Activated CD4-positive, alpha-beta T cell treated with anti-CD3 and anti-CD28 coated beads for 1 hour (primary cell): ENCODE data around the gene RRAS2.
"Not testable (repeated sequence)": the region's sequence is repeated elsewhere in the genome, so short reads cannot be mapped to it uniquely, and the experiment has no call there.

Source experiments
- DNase-seq: peaks from one replicate; pipeline ENCODE4 v3.0.0-alpha.2; 2020

Gene RRAS2

GRCh38 chr11:14253421-14253820 is 105.6 kb downstream of the RRAS2 start:
- DNase-seq, result no peak

DNA sequence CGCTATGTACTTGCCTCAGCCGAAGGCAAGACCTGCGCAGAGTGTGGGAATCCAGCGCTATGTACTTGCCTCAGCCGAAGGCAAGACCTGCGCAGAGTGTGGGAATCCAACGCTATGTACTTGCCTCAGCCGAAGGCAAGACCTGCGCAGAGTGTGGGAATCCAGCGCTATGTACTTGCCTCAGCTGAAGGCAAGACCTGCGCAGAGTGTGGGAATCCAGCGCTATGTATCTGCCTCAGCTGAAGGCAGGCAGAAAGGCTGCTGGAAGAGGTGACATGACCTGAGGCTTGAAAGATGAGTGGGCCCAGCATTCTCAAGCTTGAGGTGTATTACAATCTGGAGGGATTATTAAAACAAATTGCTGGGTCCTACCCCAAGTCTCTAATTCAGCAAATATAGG is 106.5 kb downstream of the RRAS2 start:
- DNase-seq, result not testable (repeated sequence)

DNA sequence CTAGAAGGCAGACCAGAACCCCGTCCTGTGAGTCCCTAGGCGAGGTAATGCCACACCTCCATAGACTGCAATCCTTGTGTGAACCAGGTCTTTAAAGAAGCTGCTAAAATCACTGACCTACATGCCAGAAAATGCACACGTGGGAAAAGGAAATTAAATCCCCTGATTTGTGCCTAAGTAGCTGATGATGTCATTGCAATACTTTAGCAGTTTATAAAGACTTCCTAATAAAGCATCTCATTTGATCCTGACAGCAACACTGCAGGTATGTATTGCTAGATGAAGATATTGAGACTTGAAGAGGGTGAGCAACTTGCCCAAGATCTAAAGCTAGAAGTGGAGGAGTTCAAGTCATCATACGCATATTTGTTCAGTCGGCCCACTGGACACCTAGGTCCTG is 107.2 kb downstream of the RRAS2 start:
- DNase-seq, result no peak

DNA sequence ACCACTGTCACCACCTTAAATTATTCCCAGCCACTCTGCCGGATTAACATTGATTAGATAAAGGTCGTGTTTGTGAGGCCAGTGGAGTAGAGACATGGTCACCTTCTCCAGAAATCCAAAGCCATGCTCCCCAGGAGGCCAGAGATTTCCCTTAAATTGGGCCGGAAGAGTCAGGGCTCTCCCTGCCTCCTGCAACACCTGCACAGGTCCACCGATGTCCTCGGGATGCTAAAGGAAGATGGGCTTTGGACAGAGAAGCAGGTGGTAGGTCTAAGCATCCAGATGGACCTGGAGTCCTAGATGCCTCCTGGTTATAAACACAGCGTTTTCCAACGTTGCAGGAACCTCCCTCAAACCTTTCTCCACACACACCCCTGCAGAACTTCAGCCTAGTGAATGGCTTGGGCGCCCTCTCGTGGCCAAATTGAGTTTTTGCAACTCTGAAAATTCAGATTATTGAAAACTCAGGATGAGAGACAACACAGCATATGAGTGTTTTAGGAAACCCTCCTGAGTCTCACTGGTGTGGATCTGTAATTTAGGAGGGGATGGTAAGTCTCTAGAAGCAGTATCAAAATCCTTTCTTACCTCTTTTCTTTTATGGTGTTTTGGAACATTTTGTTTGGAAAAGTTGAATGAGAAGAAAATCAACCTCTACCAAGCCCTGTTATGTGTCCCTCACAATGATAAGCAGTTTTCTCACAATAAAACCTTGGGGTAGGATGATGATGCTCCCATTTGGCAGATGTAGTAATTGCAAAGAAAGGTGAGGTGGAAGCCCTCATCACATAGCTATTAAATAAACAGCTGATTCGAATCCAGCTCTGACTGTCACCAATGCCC is 109.6 kb downstream of the RRAS2 start:
- peak; percentile 60 for DNase-seq

GRCh38 chr11:14248580-14248981 is 110.4 kb downstream of the RRAS2 start:
- DNase-seq, result no peak

GRCh38 chr11:14245444-14245843 is 113.5 kb downstream of the RRAS2 start:
- no peak for DNase-seq

DNA sequence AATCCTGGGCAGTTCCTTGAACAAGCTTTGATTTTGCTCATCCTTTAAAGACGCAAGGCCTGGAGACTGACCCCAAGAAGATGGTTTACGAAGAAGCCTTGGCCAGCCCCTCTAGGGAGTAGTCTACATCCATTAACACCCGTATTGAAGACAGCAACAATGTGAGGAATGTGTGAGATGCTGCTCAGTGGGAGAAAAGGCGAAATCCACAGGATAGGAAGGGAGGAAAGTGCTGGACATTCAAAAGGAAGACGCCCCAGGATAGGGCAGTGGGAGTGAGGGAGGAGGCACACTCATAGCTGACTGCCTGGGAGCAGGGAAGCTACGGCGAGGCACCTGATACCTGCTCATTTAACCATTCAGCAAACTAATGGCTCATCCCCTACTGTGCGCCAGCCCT is 114.1 kb downstream of the RRAS2 start:
- DNase-seq, result no peak

DNA sequence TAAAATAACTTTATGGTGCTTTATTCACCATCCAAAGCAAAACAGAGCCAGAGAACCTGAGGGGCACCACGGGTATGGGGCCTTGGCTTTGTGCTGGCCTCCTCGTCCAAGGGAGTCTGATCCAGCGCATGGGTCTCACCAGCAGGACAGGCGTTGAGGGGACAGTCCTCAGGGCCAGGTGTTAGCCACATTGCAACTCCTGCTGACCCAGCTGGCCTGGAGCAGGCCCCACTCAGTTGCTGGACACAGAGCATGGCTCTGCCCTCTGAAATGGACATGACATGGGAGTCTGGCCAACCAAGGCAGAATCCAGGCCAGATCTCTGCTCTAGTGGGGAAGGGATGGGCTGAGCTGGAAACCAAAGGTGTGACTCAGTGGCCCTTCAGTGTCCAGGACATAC is 116.2 kb downstream of the RRAS2 start:
- DNase-seq, result no peak

DNA sequence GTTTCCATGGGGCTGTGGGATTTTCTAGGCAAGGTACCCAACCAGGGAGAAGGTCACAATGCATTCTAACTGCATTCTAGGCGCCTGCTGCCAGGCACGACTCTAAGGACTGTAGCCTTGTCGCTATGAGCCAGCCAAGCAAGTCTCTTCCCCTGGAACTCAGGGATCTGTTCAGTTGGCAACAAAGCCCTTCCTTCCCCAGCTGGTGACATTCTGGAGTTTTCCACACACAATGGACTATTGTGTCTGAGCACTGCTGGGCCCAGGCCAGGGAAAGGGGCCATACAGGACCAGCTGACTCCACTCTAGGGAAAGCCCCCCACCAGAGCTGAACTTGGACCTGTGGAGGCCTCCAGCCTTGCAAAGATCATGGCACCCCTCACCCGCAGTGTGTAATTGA is 116.8 kb downstream of the RRAS2 start:
- no peak for DNase-seq

- DNase-seq, result no peak
Observed at GRCh38 chr11:14240951-14241350, 118.0 kb downstream of the RRAS2 start.

- no peak for DNase-seq
Observed at GRCh38 chr11:14240221-14240620, 118.8 kb downstream of the RRAS2 start.

DNA sequence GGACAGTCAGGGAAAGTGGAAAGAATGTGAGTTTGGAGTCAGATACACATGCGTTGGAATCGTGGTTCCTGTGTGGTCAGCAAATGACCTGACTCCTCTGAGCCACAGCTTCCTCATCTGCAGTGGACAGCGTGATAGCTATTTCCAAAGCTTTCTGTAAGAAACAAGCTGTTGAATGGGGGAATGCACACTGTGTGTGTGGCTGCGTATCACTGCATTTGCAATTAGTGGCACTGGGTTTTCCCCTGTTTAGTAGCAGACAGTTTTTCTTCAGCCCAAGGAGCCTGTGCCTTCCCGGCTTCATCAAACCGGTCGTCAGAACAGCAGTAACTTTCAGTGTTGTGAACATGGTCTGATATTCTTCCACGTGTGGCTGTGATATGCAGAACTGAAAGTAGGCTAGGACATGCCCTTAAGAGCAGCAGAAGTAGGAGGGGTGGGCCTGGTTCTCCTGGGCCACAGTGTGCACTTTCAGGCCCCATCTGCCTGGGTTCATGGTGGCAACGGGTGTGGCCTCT is 121.5 kb downstream of the RRAS2 start:
- no peak for DNase-seq

DNA sequence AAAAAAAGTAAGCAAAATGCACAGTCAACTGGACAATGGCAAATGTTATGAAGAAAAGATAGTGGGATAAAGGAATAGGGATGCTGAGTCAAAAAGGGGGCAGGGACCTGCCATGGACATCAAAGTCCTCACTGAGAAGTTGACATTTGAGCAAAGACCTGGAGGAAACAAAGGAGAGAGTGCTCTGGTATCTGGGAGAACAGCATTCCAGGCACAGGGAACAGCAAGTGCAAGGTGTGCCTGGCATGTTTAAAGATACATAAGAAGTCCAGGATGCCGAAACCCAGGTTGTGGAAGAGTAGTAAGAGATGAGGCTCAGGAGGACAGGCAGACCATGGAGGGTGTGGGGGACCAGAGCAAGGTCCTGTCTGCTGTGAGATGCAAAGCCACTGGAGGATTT is 123.3 kb downstream of the RRAS2 start:
- DNase-seq, result no peak

DNA sequence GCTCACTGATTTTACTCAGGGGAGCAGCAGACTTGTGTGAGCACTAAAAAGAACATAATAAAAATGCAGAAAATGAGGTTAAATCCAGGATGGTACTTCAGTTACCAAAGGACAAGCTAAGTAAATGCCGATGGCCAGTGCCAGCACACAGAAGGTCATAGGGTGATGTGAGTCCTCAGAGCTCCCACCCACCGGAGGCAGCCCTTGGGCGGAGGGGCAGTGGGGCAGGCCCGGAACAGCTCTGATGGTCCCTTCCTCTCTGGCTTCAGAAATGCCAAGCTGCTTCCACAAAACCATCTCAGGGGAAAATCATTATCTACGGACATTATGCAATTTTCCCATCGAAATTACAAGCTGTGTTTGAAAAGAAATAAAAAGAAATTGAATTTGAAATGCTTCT is 124.5 kb downstream of the RRAS2 start:
- no peak for DNase-seq

- no peak for DNase-seq
Observed at GRCh38 chr11:14232652-14233051, 126.3 kb downstream of the RRAS2 start.

DNA sequence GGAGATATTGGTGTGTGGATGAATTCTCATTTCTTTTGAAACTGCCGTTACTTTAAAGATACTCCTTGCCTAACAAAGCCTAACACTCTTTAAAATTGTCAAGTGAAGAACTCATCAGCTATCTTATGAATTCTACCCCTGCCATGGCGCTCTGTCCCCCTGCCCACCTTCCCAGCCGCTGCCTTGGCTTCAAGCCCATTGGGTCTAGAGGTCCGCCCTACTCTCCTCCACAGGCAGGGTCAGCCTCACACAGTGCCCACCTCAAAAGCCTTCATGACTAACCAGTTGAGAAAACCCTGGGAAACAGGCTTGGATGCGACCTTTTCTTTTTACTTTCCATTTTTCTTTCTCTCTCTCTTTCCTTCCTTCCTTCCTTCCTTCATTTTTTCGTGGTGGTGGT is 128.6 kb downstream of the RRAS2 start:
- no peak for DNase-seq

DNA sequence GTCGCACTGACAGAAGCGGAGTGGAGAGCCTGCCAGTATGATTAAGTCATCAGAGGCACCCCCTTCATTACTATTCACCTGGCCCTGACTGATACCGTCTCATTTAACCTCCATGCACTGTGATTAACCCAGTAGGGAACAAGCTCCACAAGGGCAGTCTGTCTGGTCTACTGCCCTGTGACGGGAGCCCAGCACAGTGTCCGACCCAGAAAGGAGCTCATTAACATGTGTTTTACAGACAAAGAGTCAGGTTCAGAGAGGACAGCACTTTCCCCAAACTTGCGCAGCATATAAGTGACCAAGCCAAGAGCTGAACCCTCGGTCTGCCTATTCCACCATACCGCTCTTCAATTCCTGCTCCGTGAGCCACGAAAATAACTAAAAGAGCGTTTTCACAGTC is 129.5 kb downstream of the RRAS2 start:
- no peak for DNase-seq

DNA sequence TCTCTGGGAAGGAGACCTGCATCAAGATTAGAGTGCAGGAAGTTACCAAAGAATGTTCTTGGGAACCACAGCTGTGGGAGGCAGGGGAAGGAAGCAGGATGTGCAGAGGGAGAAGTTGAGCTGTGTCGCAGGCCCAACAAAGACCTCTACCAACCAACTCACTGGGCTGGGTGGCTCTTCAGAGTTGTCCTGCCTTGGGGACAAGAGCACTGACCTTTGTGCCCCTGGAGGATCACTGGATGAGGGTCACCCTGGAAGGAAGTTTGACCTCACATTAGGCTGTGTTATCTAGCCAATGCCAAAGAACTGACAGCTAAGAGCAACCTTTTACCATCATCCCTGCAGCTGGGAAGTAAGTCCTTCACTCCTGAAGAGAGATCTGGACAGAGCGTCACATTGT is 130.6 kb downstream of the RRAS2 start:
- DNase-seq, result no peak
